Vagina (tissue), 2 donors: ENCODE data around the gene CEACAM1.
"Not testable (repeated sequence)": the region's sequence is repeated elsewhere in the genome, so short reads cannot be mapped to it uniquely, and the experiment has no call there.

Experiments used
- POLR2A ChIP-seq, 2 donors: fragments of 450-650 bp; IDR thresholded peaks; one replicate each; pipeline ENCODE4 v1.6.1; 2017; ENCODE audit warnings: antibody characterized with exemption in 2 of 2, mild to moderate bottlenecking in 2 of 2, moderate library complexity in 2 of 2
- TF ChIP-seq, protein P1 (sequence below), 3 experiments: fragments of 450-650 bp in 2 of 3; fragments of 200-600 bp in 1 of 3; sonication (generic) in 1 of 3; IDR thresholded peaks; one replicate each; pipeline ENCODE4 v1.5.1; 2017 to 2019; ENCODE audit warnings: antibody characterized with exemption in 3 of 3, mild to moderate bottlenecking in 2 of 3, moderate library complexity in 2 of 3

DNA sequence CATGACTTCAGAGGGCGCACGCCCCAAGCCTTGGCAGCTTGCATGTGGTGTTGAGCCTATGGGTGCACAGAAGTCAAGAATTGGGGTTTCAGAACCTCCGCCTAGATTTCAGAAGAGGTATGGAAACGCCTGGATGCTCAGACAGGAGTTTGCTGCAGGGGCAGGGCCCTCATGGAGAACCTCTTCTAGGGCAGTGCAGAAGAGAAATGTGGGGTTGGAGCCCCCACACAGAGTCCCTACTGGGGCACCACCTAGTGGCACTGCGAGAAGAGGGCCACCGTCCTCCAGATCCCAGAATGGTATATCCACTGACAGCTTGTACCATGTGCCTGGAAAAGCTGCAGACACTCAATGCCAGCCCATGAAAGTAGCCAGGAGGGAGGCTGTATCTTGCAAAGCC, 22.2 kb upstream of the CEACAM1 start:
- TF ChIP-seq, protein P1, sequence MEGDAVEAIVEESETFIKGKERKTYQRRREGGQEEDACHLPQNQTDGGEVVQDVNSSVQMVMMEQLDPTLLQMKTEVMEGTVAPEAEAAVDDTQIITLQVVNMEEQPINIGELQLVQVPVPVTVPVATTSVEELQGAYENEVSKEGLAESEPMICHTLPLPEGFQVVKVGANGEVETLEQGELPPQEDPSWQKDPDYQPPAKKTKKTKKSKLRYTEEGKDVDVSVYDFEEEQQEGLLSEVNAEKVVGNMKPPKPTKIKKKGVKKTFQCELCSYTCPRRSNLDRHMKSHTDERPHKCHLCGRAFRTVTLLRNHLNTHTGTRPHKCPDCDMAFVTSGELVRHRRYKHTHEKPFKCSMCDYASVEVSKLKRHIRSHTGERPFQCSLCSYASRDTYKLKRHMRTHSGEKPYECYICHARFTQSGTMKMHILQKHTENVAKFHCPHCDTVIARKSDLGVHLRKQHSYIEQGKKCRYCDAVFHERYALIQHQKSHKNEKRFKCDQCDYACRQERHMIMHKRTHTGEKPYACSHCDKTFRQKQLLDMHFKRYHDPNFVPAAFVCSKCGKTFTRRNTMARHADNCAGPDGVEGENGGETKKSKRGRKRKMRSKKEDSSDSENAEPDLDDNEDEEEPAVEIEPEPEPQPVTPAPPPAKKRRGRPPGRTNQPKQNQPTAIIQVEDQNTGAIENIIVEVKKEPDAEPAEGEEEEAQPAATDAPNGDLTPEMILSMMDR (IDR thresholded peaks at IDR 0.05), result not testable (repeated sequence)
- not testable (repeated sequence) for TF ChIP-seq POLR2A (IDR thresholded peaks at IDR 0.05)
